Endothelial cell of umbilical vein (primary cell): Measurements from ENCODE around the gene CNPY3. TPM values are rescaled to one million over a fixed set of nuclear protein-coding genes. Genes with fewer than 3 reads are reported as not detected.

Experiments used
- BruUV-seq: library from RNA; stranded (reverse); fragments of 400-500 nt; replicated peaks from 2 replicates; lab custom pipeline; 2021; lab: Mats Ljungman, UMichigan
- CTCF ChIA-PET: fragments of 300-600, 350-600 bp; sonication (Branson Sonifier 250); formaldehyde crosslinking; loops from one replicate; lab custom pipeline; 2021; ENCODE audit warnings: antibody characterized with exemption, inconsistent platforms; lab: Charles Lee
- POLR2A ChIA-PET: fragments of 300-600, 350-600 bp; sonication (Branson Sonifier 250); formaldehyde crosslinking; loops from one replicate; lab custom pipeline; 2021; ENCODE audit warnings: antibody characterized with exemption, inconsistent platforms; lab: Charles Lee
- DNase-seq: peaks from one replicate; pipeline ENCODE4 v3.0.0-alpha.2; 2011; ENCODE audit warnings: low read depth, low spot score
- FAIRE-seq: peaks from 2 replicates; lab custom pipeline; 2011; peaks lifted over from hg19 to GRCh38; lab: Jason Lieb, UNC
- H2AFZ ChIP-seq: 2 replicates; pipeline ENCODE4 v1.6.0; 2012; ENCODE audit warnings: low read depth, low read length, control low read depth, inconsistent platforms
- H3K27ac ChIP-seq: 2 replicates; pipeline ENCODE4 v1.5.1; 2011; ENCODE audit warnings: low read depth, mild to moderate bottlenecking, control low read depth, low read length, moderate library complexity; ENCODE audit not compliant: insufficient read depth
- H3K27me3 ChIP-seq, 2 experiments: 2 replicates each; pipeline versions ENCODE4 v1.6.0 to v1.6.1; 2011; ENCODE audit warnings: low read length in 2 of 2, mixed read lengths in 1 of 2; ENCODE audit not compliant: control insufficient read depth in 2 of 2, insufficient read depth in 2 of 2
- H3K36me3 ChIP-seq, 2 experiments: 2 replicates in 1 of 2; 3 replicates in 1 of 2; pipeline ENCODE4 v1.5.1; 2011; ENCODE audit warnings: low read length in 2 of 2, mild to moderate bottlenecking in 1 of 2, moderate library complexity in 1 of 2; ENCODE audit not compliant: control insufficient read depth in 2 of 2, insufficient read depth in 2 of 2; ENCODE audit errors: extremely low read depth in 1 of 2
- H3K4me1 ChIP-seq: 3 replicates; pipeline ENCODE4 v1.5.1; 2011; ENCODE audit warnings: mild to moderate bottlenecking, low read length; ENCODE audit not compliant: control insufficient read depth, insufficient read depth; ENCODE audit errors: extremely low read depth
- H3K4me2 ChIP-seq: 2 replicates; pipeline ENCODE4 v1.6.1; 2011; ENCODE audit warnings: low read length, control low read depth, mixed read lengths; ENCODE audit not compliant: insufficient read depth
- H3K4me3 ChIP-seq, 3 experiments: fragments of 200-600 bp in 1 of 3; sonication (generic), shearing (Covaris generic) in 1 of 3; replicated peaks in 1 of 3; 2 replicates each; pipeline ENCODE4 v1.5.1; 2011 to 2016; ENCODE audit warnings: control low read depth in 3 of 3, low read length in 3 of 3, mild to moderate bottlenecking in 2 of 3, inconsistent platforms in 1 of 3, low read depth in 1 of 3, moderate library complexity in 1 of 3; ENCODE audit not compliant: insufficient read depth in 1 of 3
- H3K79me2 ChIP-seq: 2 replicates; pipeline ENCODE4 v1.6.0; 2012; ENCODE audit warnings: low read length, inconsistent platforms; ENCODE audit not compliant: control insufficient read depth, insufficient read depth
- H3K9ac ChIP-seq: replicated peaks from 2 replicates; pipeline ENCODE3; 2011; ENCODE audit warnings: low read length, control low read depth; ENCODE audit not compliant: insufficient read depth; ENCODE audit errors: extremely low read depth
- H3K9me1 ChIP-seq: replicated peaks from 3 replicates; pipeline ENCODE4 v1.6.0; 2011; ENCODE audit warnings: mild to moderate bottlenecking, low read length; ENCODE audit not compliant: control insufficient read depth, insufficient read depth; ENCODE audit errors: extremely low read depth
- H3K9me3 ChIP-seq: replicated peaks from 2 replicates; pipeline ENCODE4 v1.5.1; 2012; ENCODE audit warnings: low read length, inconsistent platforms; ENCODE audit not compliant: control insufficient read depth, insufficient read depth
- H4K20me1 ChIP-seq: replicated peaks from 2 replicates; pipeline ENCODE3; 2011; ENCODE audit warnings: mild to moderate bottlenecking, low read length; ENCODE audit not compliant: control insufficient read depth, insufficient read depth; ENCODE audit errors: extremely low read depth
- CTCF ChIP-seq, 2 donors: IDR thresholded peaks; 1 replicate in 1 of 2; 2 replicates in 1 of 2; pipeline ENCODE4 v1.5.1; 2011; ENCODE audit warnings: low read length in 2 of 2, mild to moderate bottlenecking in 2 of 2, moderate library complexity in 2 of 2, control low read depth in 1 of 2, inconsistent platforms in 1 of 2, low read depth in 1 of 2; ENCODE audit not compliant: insufficient read depth in 1 of 2; ENCODE audit errors: extremely low read depth in 1 of 2
- EZH2 ChIP-seq: IDR thresholded peaks from 2 replicates; pipeline ENCODE4 v1.6.1; 2012; ENCODE audit warnings: borderline replicate concordance, low read depth, mild to moderate bottlenecking, moderate library complexity, low read length, inconsistent platforms; ENCODE audit not compliant: severe bottlenecking
- FOS ChIP-seq: IDR thresholded peaks from 2 replicates; pipeline ENCODE4 v1.6.1; 2011; ENCODE audit warnings: mild to moderate bottlenecking, low read length, moderate library complexity, borderline replicate concordance; ENCODE audit not compliant: insufficient read depth
- GATA2 ChIP-seq: IDR thresholded peaks from 2 replicates; pipeline ENCODE4 v1.7.0; 2011; ENCODE audit warnings: low read depth, mild to moderate bottlenecking, moderate library complexity, mixed read lengths, low read length; ENCODE audit not compliant: insufficient read length, insufficient read depth
- JUN ChIP-seq: IDR thresholded peaks from 2 replicates; pipeline ENCODE4 v1.6.1; 2011; ENCODE audit warnings: borderline replicate concordance, low read depth; ENCODE audit not compliant: insufficient read length, insufficient read depth
- MYC ChIP-seq: IDR thresholded peaks from one replicate; pipeline ENCODE4 v1.6.1; 2011; ENCODE audit warnings: mild to moderate bottlenecking, low read depth, low read length
- POLR2A ChIP-seq: IDR thresholded peaks from 2 replicates; pipeline ENCODE4 v1.6.1; 2012; ENCODE audit warnings: low read depth, mild to moderate bottlenecking, control low read depth, low read length
- POLR2AphosphoS5 ChIP-seq: IDR thresholded peaks from 2 replicates; pipeline ENCODE4 v1.6.1; 2012; ENCODE audit warnings: low read depth, mild to moderate bottlenecking, control low read depth, low read length, moderate library complexity; ENCODE audit not compliant: insufficient read depth
- dilution Hi-C: fragments of 300-500 bp; cut with MboI; formaldehyde crosslinking; loops from one replicate; pipeline ENCODE4 v1.15.0; 2019; ENCODE audit warnings: low sequenced_read_pairs; ENCODE audit not compliant: extremely low pct_ligation_motif_present
- intact Hi-C: fragments of 100-400 bp; cut with micrococcal nuclease; formaldehyde crosslinking; loops from one replicate; pipeline ENCODE4 v1.10.0; 2022
- polyA plus RNA-seq, 4 experiments: library from polyadenylated mRNA; depleted of rRNA in 3 of 4; stranded (reverse) in 3 of 4; unstranded in 1 of 4; fragments of >200 nt; gene quantifications; 2 replicates each; pipeline versions ENCODE4 v1.2.1 to v1.2.3, GENCODE V29; 2011 to 2012; ENCODE audit warnings: missing spikeins in 1 of 4
- total RNA-seq: library from RNA; stranded (reverse); gene quantifications from 2 replicates; pipeline ENCODE4 v1.2.3, GENCODE V29; 2021
- TF ChIP-seq, protein P1 (sequence below): IDR thresholded peaks from 2 replicates; pipeline ENCODE4 v1.6.1; 2011; ENCODE audit not compliant: insufficient read depth, insufficient read length

CNPY3 gene
- total and polyA plus RNA-seq, 2 donors (not counting 3 experiments of a cell fraction or from before 2014, with no cell fraction given) = 40.8 to 53.1 TPM

DNA sequence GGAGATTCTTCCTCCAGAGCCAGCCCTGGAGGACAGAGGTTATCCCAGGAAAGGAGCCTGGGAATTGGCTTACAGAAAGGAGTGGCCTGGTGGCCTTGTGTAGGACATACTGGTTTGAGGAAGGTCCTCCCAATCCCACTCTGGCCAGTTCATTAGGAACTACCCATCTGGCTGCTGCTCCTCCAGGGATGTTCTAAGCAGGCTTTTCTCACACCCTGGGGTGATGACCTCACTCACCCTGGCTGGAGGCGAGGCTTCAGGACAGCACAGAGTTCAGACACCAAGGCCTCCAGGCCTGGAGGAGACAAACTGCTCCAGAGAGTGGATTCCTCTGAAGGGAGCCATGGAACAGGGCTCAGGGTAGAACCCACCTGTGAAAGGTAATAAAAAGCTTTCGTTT lies 40.2 kb downstream of the CNPY3 start:
- no peak for FAIRE-seq
- Histone ChIP-seq H3K27ac (no peak overlapping the region), H4K20me1 (no peaks in the 10 kb centered on the region), H3K4me3 (no peak overlapping the region), H3K79me2 (no peaks in the 10 kb centered on the region), H3K9me1 (no peaks in the 10 kb centered on the region), H3K9me3 (no peaks in the 10 kb centered on the region), H3K9ac (no peak overlapping the region), H3K36me3 (peaks cover 0 to 15% of the 10 kb centered on the region in 2 experiments), H2AFZ (no peak overlapping the region), H3K4me1 (peaks cover 5% of the 10 kb centered on the region), H3K27me3 (no peaks in the 10 kb centered on the region), H3K4me2 (no peak overlapping the region)
- DNase-seq = no peak
- ChIA-PET CTCF (no interaction called here), POLR2A (no interaction called here)
- dilution Hi-C loops = no loop called here
- TF ChIP-seq POLR2A (no peak), EZH2 (no peak), POLR2AphosphoS5 (no peak), GATA2 (no peak), MYC (no peak), JUN (no peak), FOS (no peak), CTCF (IDR thresholded peaks at IDR 0.05; ENCODE audit: extremely low read depth in 1 of 2, insufficient read depth in 1 of 2, low read depth in 1 of 2, low read length in 2 of 2) (no peak)
- TF ChIP-seq, protein P1, sequence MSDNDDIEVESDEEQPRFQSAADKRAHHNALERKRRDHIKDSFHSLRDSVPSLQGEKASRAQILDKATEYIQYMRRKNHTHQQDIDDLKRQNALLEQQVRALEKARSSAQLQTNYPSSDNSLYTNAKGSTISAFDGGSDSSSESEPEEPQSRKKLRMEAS = no peak
- intact Hi-C loops = no loop called here
- no TSS peak for BruUV-seq
